ENCODE data around the gene PHF10.

PHF10 gene

DNA sequence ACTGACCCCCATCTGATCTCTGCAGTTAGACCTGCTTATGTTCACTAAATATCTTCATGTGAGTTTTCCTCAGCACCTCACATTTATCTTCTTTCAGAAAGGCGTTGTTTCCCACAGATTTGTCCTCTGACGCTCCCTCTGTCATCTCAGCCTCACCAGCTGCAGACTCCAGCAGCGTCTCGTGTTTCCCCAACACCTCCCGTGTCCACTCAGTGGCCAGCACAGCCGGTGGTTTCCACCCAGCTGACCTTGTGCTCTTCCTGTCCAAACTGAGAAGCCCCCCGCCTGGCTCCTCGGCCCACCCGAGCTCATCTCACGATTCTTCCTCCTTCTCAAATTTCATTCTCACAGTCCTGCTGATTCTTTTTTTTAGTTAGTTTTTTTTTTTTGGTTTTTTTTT, 39.6 kb upstream of the PHF10 start:
- no peak overlapping the region for H3K4me3 ChIP-seq (replicated peaks; ENCODE audit: insufficient read depth, low read length)
- DNase-seq (ENCODE audit: low read depth in 1 of 2, low spot score in 1 of 2) = no peak
- H3K27ac ChIP-seq (replicated peaks) = no peak overlapping the region
- H3K27me3 ChIP-seq (ENCODE audit: insufficient read depth, poor library complexity, severe bottlenecking) = no peaks in the 10 kb centered on the region
- TF ChIP-seq POLR2AphosphoS5 (IDR thresholded peaks at IDR 0.05; ENCODE audit: low read depth) (no peak), REST (IDR thresholded peaks at IDR 0.05; ENCODE audit: insufficient replicate concordance, low read depth) (no peak), GABPA (IDR thresholded peaks at IDR 0.05; ENCODE audit: low read depth) (no peak), SPI1 (IDR thresholded peaks at IDR 0.05; ENCODE audit: borderline replicate concordance, low read depth) (no peak)
- TF ChIP-seq, protein P1, sequence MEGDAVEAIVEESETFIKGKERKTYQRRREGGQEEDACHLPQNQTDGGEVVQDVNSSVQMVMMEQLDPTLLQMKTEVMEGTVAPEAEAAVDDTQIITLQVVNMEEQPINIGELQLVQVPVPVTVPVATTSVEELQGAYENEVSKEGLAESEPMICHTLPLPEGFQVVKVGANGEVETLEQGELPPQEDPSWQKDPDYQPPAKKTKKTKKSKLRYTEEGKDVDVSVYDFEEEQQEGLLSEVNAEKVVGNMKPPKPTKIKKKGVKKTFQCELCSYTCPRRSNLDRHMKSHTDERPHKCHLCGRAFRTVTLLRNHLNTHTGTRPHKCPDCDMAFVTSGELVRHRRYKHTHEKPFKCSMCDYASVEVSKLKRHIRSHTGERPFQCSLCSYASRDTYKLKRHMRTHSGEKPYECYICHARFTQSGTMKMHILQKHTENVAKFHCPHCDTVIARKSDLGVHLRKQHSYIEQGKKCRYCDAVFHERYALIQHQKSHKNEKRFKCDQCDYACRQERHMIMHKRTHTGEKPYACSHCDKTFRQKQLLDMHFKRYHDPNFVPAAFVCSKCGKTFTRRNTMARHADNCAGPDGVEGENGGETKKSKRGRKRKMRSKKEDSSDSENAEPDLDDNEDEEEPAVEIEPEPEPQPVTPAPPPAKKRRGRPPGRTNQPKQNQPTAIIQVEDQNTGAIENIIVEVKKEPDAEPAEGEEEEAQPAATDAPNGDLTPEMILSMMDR (IDR thresholded peaks at IDR 0.05; ENCODE audit: insufficient read depth, low read length) = no peak

DNA sequence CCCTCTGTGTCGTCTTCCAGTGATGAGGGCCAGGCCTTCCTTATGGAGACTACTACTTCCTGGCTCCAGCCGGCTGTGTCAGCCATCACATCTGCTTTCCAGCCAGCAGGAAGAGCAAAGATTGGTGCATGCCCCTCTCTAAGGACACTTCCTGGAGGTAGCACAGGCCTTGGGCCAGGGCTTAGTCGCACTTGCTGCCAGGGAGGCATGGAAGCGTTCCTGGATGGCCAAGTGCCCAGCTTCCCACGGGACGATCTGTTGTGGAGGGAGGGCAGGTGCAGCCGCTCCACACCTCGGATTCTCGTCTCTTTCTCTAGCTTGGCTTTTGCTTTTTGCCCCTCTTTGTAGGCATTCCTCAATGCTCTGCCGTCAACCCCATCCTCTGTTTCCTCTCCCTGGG, 39.0 kb upstream of the PHF10 start:
- Histone ChIP-seq H3K27me3 (ENCODE audit: insufficient read depth, poor library complexity, severe bottlenecking) (no peaks in the 10 kb centered on the region), H3K27ac (replicated peaks) (no peak overlapping the region), H3K4me3 (replicated peaks; ENCODE audit: insufficient read depth, low read length) (no peak overlapping the region)
- TF ChIP-seq REST (IDR thresholded peaks at IDR 0.05; ENCODE audit: insufficient replicate concordance, low read depth) (no peak), SPI1 (IDR thresholded peaks at IDR 0.05; ENCODE audit: borderline replicate concordance, low read depth) (no peak), POLR2AphosphoS5 (IDR thresholded peaks at IDR 0.05; ENCODE audit: low read depth) (no peak), GABPA (IDR thresholded peaks at IDR 0.05; ENCODE audit: low read depth) (no peak)
- TF ChIP-seq, protein P1 (IDR thresholded peaks at IDR 0.05; ENCODE audit: insufficient read depth, low read length) = no peak
- DNase-seq (ENCODE audit: low read depth in 1 of 2, low spot score in 1 of 2) = no peak

DNA sequence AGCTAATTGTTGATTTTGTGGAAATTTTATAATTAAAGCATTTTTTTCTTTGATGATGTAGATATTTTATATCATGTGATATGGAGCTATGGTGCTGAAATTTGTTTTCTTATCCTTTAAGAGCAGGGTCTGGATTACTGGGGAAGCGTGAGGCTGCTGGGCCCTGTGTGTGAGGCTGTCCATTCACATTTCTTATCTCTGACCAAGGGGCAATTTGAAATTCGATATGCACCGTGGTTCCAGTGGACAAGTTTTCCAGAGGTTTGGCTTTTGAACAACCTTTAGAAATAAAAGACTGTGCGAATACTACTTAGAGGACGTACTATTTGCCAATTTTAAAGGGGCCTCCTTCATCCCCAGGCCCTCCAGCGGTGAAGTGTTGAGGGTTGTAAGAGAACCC, 30.9 kb upstream of the PHF10 start:
- Histone ChIP-seq H3K27me3 (ENCODE audit: insufficient read depth, poor library complexity, severe bottlenecking) (no peaks in the 10 kb centered on the region), H3K4me3 (replicated peaks; ENCODE audit: insufficient read depth, low read length) (no peak overlapping the region), H3K27ac (replicated peaks) (no peak overlapping the region)
- TF ChIP-seq SPI1 (IDR thresholded peaks at IDR 0.05; ENCODE audit: borderline replicate concordance, low read depth) (no peak), GABPA (IDR thresholded peaks at IDR 0.05; ENCODE audit: low read depth) (no peak), REST (IDR thresholded peaks at IDR 0.05; ENCODE audit: insufficient replicate concordance, low read depth) (no peak), POLR2AphosphoS5 (IDR thresholded peaks at IDR 0.05; ENCODE audit: low read depth) (no peak)
- TF ChIP-seq, protein P1 (IDR thresholded peaks at IDR 0.05; ENCODE audit: insufficient read depth, low read length) = no peak
- no peak for DNase-seq (ENCODE audit: low read depth in 1 of 2, low spot score in 1 of 2)

All from HL-60 (cell line).